ENCODE results near the gene G3BP1. TPM values are rescaled to one million over a fixed set of nuclear protein-coding genes. Genes with fewer than 3 reads are reported as not detected.
"Not testable (repeated sequence)": the region's sequence is repeated elsewhere in the genome, so short reads cannot be mapped to it uniquely, and the experiment has no call there.

The G3BP1 gene
- total RNA-seq, 2 experiments from 2014 or later, result 178 to 261 TPM

- Histone ChIP-seq H3K27ac (ENCODE audit: low read depth, low read length, poor library complexity, severe bottlenecking) (no peak overlapping the region), H3K4me3 (ENCODE audit: low read depth, low read length, poor library complexity, severe bottlenecking) (no peak overlapping the region), H3K36me3 (ENCODE audit: insufficient read depth, low read length) (no peaks in the 10 kb centered on the region), H3K9me2 (ENCODE audit: insufficient read depth, low read length) (no peaks in the 10 kb centered on the region), H3K4me1 (ENCODE audit: insufficient read depth, low read length, poor library complexity, severe bottlenecking) (no peaks in the 10 kb centered on the region), H2AFZ (ENCODE audit: low read length) (no peak overlapping the region), H3K4me2 (ENCODE audit: low read length) (no peak overlapping the region), H3K79me2 (ENCODE audit: insufficient read depth, low read depth, low read length) (no peaks in the 10 kb centered on the region), H4K20me1 (ENCODE audit: insufficient read depth, low read length) (no peaks in the 10 kb centered on the region), H3K9me3 (ENCODE audit: low read length) (no peaks in the 10 kb centered on the region)
- intact Hi-C loops (cut with micrococcal nuclease; ENCODE audit: unreplicated experiment), result no loop called here
- TF ChIP-seq CTCF (conservative IDR thresholded peaks at IDR 0.05; ENCODE audit: low read length) (no peak), EZH2phosphoT487 (IDR thresholded peaks at IDR 0.05; ENCODE audit: borderline replicate concordance, low read depth, low read length) (no peak)
- ChIA-PET POLR2A (no interaction called here), CTCF (ENCODE audit: unreplicated experiment) (no interaction called here)
- DNase-seq (ENCODE audit: low spot score), result no peak
- BruUV-seq (replicated peaks), result no TSS peak
These were observed 85.1 kb downstream of the G3BP1 start for GRCh38 chr5:151856861-151857260.

GRCh38 chr5:151860867-151861266 lies 89.1 kb downstream of the G3BP1 start:
- H3K27ac ChIP-seq (ENCODE audit: low read depth, low read length, poor library complexity, severe bottlenecking); H3K9me2 ChIP-seq (ENCODE audit: insufficient read depth, low read length); DNase-seq (ENCODE audit: low spot score); H3K4me2 ChIP-seq (ENCODE audit: low read length); H3K4me1 ChIP-seq (ENCODE audit: insufficient read depth, low read length, poor library complexity, severe bottlenecking); BruUV-seq (replicated peaks); H2AFZ ChIP-seq (ENCODE audit: low read length); POLR2A ChIA-PET; H3K9me3 ChIP-seq (ENCODE audit: low read length); H3K79me2 ChIP-seq (ENCODE audit: insufficient read depth, low read depth, low read length); CTCF ChIA-PET (ENCODE audit: unreplicated experiment); H4K20me1 ChIP-seq (ENCODE audit: insufficient read depth, low read length); H3K4me3 ChIP-seq (ENCODE audit: low read depth, low read length, poor library complexity, severe bottlenecking); H3K36me3 ChIP-seq (ENCODE audit: insufficient read depth, low read length); intact Hi-C loops (cut with micrococcal nuclease; ENCODE audit: unreplicated experiment): not testable (repeated sequence)

Other genes starting within 250 kb of the G3BP1 start
- gene FAT2, start 180.6 kb upstream of the G3BP1 start, total RNA-seq (2014; rRNA removed; shearing (Covaris generic)), result not detected in 2 replicates
- not detected in 2 replicates for gene FAT2, start 180.6 kb upstream of the G3BP1 start, total RNA-seq (2022)
- not detected in 2 replicates for gene SPARC, start 85.0 kb upstream of the G3BP1 start, total RNA-seq (2014; rRNA removed; shearing (Covaris generic))
- gene SPARC, start 85.0 kb upstream of the G3BP1 start, total RNA-seq (2022), result 0.89 TPM in 1 of 2 replicates, not detected in the other
- gene ATOX1, start 13.3 kb upstream of the G3BP1 start, total RNA-seq (2014; rRNA removed; shearing (Covaris generic)), result 58.2 and 71.0 TPM in 2 replicates
- 86.6 and 92.5 TPM in 2 replicates for gene ATOX1, start 13.3 kb upstream of the G3BP1 start, total RNA-seq (2022)
- gene GLRA1, start 152.9 kb downstream of the G3BP1 start, total RNA-seq (2014; rRNA removed; shearing (Covaris generic)), result not detected in 2 replicates
- not detected in 2 replicates for gene GLRA1, start 152.9 kb downstream of the G3BP1 start, total RNA-seq (2022)

All from OCI-LY7 (cell line).